Hepatocyte (in vitro differentiated cells): ENCODE data around the gene PCBP1. TPM values are rescaled to one million over a fixed set of nuclear protein-coding genes. Genes with fewer than 3 reads are reported as not detected.

Source experiments
- DNase-seq: peaks from one replicate; pipeline ENCODE4 v3.0.0-alpha.2; 2016; ENCODE audit warnings: low spot score
- H2AFZ ChIP-seq: fragments of 200-600 bp; sonication (generic); 2 replicates; pipeline ENCODE4 v1.6.0; 2016; ENCODE audit warnings: antibody characterized with exemption, mild to moderate bottlenecking
- H3K27ac ChIP-seq: fragments of 200-600 bp; sonication (generic); 2 replicates; pipeline ENCODE4 v1.5.1; 2016; ENCODE audit warnings: mild to moderate bottlenecking
- H3K27me3 ChIP-seq: fragments of 200-600 bp; sonication (generic); 2 replicates; pipeline ENCODE4 v1.6.1; 2016
- H3K36me3 ChIP-seq: fragments of 200-600 bp; sonication (generic); replicated peaks from 2 replicates; pipeline ENCODE4 v1.5.1; 2016; ENCODE audit warnings: low read depth; ENCODE audit not compliant: insufficient read depth
- H3K4me1 ChIP-seq: fragments of 200-600 bp; sonication (generic); 2 replicates; pipeline ENCODE4 v1.5.1; 2016; ENCODE audit warnings: mild to moderate bottlenecking, moderate library complexity; ENCODE audit not compliant: insufficient read depth
- H3K4me2 ChIP-seq: fragments of 200-600 bp; sonication (generic); 2 replicates; pipeline ENCODE4 v1.6.0; 2016
- H3K4me3 ChIP-seq: fragments of 200-600 bp; sonication (generic); 2 replicates; pipeline ENCODE4 v1.5.1; 2016; ENCODE audit warnings: mild to moderate bottlenecking
- H3K79me2 ChIP-seq: fragments of 200-600 bp; sonication (generic); 2 replicates; pipeline ENCODE4 v1.6.0; 2017; ENCODE audit warnings: mild to moderate bottlenecking
- H3K9me2 ChIP-seq: fragments of 200-600 bp; sonication (generic); replicated peaks from 2 replicates; pipeline ENCODE4 v1.6.0; 2017; ENCODE audit warnings: mild to moderate bottlenecking; ENCODE audit not compliant: insufficient read depth
- H3K9me3 ChIP-seq: fragments of 200-600 bp; sonication (generic); 2 replicates; pipeline ENCODE4 v1.5.1; 2016; ENCODE audit warnings: low read depth, mild to moderate bottlenecking
- H4K20me1 ChIP-seq: fragments of 200-600 bp; sonication (generic); 2 replicates; pipeline ENCODE4 v1.6.0; 2016; ENCODE audit warnings: mild to moderate bottlenecking; ENCODE audit not compliant: insufficient read depth, poor library complexity, severe bottlenecking
- EZH2 ChIP-seq: fragments of 200-600 bp; sonication (generic); IDR thresholded peaks from 2 replicates; pipeline ENCODE4 v1.6.1; 2016; ENCODE audit warnings: antibody characterized with exemption, mild to moderate bottlenecking, borderline replicate concordance
- EZH2phosphoT487 ChIP-seq: fragments of 200-600 bp; sonication (generic); IDR thresholded peaks from one replicate; pipeline ENCODE4 v1.6.1; 2018; ENCODE audit warnings: antibody characterized with exemption, mild to moderate bottlenecking, low read depth, moderate library complexity; ENCODE audit not compliant: unreplicated experiment, severe bottlenecking
- WGBS: methylation state at CpG from one replicate; pipeline ENCODE4 v1.1.6; 2016; ENCODE audit warnings: low lambda C conversion rate; ENCODE audit errors: missing lambda C conversion rate; 5-methylcytosine and 5-hydroxymethylcytosine counted together
- polyA plus RNA-seq: library from polyadenylated mRNA; unstranded; fragments of >200 nt; fragmentation: Nextera tagmentation; extraction: Ambion mirVana; gene quantifications from 2 replicates; pipeline ENCODE4 v1.2.1, GENCODE V29; 2016
- total RNA-seq: library from RNA; depleted of rRNA; stranded (reverse); fragments of >200 nt; gene quantifications from 2 replicates; pipeline ENCODE4 v1.2.3, GENCODE V29; 2014
- TF ChIP-seq, protein P1 (sequence below): fragments of 200-600 bp; sonication (generic); IDR thresholded peaks from 2 replicates; pipeline ENCODE4 v1.5.1; 2016; ENCODE audit warnings: antibody characterized with exemption, mild to moderate bottlenecking; ENCODE audit not compliant: poor library complexity

Gene PCBP1
- total and polyA plus RNA-seq, 2 experiments from 2014 or later: 97.1 to 183 TPM

DNA sequence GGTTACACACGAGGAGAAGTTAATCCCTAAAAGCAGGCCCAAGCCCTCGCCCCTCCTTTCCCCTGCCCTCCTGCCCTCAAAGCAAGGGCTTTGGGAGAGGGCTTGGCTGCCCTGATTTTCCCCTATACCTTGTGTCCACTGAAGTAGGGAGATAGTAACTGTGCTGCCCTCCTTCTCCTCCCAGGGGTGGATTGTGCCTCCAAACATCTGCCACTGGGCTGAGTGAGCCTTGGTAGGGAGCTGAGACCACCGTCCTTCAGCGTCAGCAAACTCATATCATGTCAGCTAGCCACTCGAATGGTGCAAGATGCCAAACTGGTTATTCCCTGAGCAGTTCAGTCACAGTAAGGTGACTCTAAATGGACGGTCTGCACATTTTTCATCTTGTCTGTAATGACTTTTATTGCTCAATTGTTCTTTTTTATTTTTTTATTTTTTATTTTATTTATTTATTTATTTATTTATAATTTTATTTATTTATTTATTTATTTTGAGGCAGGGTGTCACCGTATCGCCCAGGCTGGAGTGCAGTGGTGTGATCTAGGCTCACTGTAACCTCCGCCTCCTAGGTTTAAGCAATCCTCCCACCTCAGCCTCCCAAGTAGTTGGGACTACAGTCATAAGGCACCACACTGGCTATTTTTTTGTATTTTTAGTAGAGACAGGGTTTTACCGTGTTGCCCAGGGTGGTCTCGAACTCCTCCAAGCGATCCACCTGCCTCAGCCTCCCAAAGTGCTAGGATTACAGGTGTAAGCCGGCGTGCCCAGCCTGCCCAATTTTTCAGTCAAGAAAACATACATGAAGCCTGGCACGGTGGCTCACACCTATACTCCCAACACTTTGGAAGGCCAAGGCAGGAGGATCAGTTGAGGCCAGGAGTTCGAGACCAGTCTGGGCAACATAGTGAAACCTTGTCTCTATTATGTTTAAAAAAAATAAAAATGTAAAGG lies 8.7 kb downstream of the PCBP1 start:
- H3K79me2 ChIP-seq: no peaks in the 10 kb centered on the region
- no peak overlapping the region for H3K4me3 ChIP-seq
- H3K27me3 ChIP-seq: no peaks in the 10 kb centered on the region
- DNase-seq: no peak
- H3K9me3 ChIP-seq: no peaks in the 10 kb centered on the region
- H3K36me3 ChIP-seq: no peaks in the 10 kb centered on the region
- TF ChIP-seq EZH2: no peak
- TF ChIP-seq EZH2phosphoT487: no peak
- TF ChIP-seq, protein P1, sequence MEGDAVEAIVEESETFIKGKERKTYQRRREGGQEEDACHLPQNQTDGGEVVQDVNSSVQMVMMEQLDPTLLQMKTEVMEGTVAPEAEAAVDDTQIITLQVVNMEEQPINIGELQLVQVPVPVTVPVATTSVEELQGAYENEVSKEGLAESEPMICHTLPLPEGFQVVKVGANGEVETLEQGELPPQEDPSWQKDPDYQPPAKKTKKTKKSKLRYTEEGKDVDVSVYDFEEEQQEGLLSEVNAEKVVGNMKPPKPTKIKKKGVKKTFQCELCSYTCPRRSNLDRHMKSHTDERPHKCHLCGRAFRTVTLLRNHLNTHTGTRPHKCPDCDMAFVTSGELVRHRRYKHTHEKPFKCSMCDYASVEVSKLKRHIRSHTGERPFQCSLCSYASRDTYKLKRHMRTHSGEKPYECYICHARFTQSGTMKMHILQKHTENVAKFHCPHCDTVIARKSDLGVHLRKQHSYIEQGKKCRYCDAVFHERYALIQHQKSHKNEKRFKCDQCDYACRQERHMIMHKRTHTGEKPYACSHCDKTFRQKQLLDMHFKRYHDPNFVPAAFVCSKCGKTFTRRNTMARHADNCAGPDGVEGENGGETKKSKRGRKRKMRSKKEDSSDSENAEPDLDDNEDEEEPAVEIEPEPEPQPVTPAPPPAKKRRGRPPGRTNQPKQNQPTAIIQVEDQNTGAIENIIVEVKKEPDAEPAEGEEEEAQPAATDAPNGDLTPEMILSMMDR: no peak
- WGBS: 92% methylated on average over 16 of the region's 16 CpGs
- no peak overlapping the region for H3K27ac ChIP-seq
- H3K9me2 ChIP-seq: no peaks in the 10 kb centered on the region
- no peaks in the 10 kb centered on the region for H3K4me1 ChIP-seq
- H4K20me1 ChIP-seq: no peaks in the 10 kb centered on the region
- H2AFZ ChIP-seq: no peak overlapping the region
- H3K4me2 ChIP-seq: no peak overlapping the region

DNA sequence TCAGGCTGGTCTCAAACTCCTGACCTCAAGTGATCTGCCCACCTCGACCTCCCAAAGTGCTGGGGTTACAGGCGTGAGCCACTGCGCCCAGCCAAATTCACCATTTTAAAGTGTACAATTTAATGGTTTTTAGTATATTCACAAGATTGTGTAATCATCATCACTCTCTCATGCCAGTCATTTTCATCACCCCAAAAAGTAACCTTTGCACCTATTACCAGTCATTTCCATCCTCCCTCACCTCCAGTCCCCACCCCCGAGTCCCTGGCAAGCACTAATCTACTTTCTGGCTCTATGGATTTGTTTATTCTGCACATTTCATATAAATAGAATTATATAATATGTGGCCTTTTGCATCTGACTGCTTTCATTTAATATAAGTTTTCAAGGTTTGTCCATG lies 10.8 kb downstream of the PCBP1 start:
- Histone ChIP-seq H3K27ac (no peak overlapping the region), H4K20me1 (no peaks in the 10 kb centered on the region), H3K4me2 (no peak overlapping the region), H2AFZ (no peak overlapping the region), H3K4me1 (no peaks in the 10 kb centered on the region), H3K36me3 (no peaks in the 10 kb centered on the region), H3K9me3 (no peaks in the 10 kb centered on the region), H3K79me2 (no peaks in the 10 kb centered on the region), H3K4me3 (no peak overlapping the region), H3K27me3 (no peaks in the 10 kb centered on the region), H3K9me2 (no peaks in the 10 kb centered on the region)
- no peak for TF ChIP-seq EZH2phosphoT487
- TF ChIP-seq, protein P1: no peak
- no peak for TF ChIP-seq EZH2
- DNase-seq: no peak
- WGBS: 95% methylated on average over 4 of the region's 4 CpGs

DNA sequence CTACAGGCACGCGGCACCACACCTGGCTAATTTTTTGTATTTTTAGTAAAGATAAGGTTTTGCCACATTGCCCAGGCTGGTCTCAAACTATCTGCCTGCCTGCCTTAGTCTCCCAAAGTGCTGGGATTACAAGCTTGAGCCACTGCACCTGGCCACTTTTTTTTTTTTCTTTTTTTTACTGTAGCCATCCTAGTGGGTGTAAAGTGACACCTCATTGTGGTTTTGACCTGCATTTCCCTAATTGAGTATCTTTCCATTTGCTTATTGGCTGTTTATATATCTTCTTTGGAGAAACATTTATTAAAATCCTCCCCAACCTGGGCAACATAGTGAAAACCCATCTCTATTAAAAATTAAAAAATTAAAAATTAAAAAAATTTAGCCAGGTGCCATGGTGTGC lies 12.0 kb downstream of the PCBP1 start:
- peaks cover 4% of the 10 kb centered on the region for H3K4me1 ChIP-seq
- H3K27ac ChIP-seq: no peak overlapping the region
- no peaks in the 10 kb centered on the region for H3K36me3 ChIP-seq
- no peak overlapping the region for H3K4me3 ChIP-seq
- H3K4me2 ChIP-seq: no peak overlapping the region
- H2AFZ ChIP-seq: no peak overlapping the region
- no peaks in the 10 kb centered on the region for H3K9me3 ChIP-seq
- no peaks in the 10 kb centered on the region for H3K27me3 ChIP-seq
- WGBS: 97% methylated on average over 2 of the region's 2 CpGs
- H3K79me2 ChIP-seq: no peaks in the 10 kb centered on the region
- H3K9me2 ChIP-seq: no peaks in the 10 kb centered on the region
- H4K20me1 ChIP-seq: no peaks in the 10 kb centered on the region
- TF ChIP-seq EZH2phosphoT487 (no peak), EZH2 (no peak)
- TF ChIP-seq, protein P1: no peak
- no peak for DNase-seq
